Endodermal cell (in vitro differentiated cells): ENCODE data around the gene NFIA. TPM values are rescaled to one million over a fixed set of nuclear protein-coding genes. Genes with fewer than 3 reads are reported as not detected.

Experiments
- DNase-seq: peaks from one replicate; pipeline ENCODE4 v3.0.0-alpha.2; 2017
- H3K27ac ChIP-seq: 2 replicates; pipeline ENCODE4 v1.5.1; 2013; ENCODE audit warnings: mild to moderate bottlenecking, low read depth, low read length, moderate library complexity
- H3K27me3 ChIP-seq: 2 replicates; pipeline ENCODE4 v1.6.1; 2013; ENCODE audit warnings: mild to moderate bottlenecking, low read length, moderate library complexity; ENCODE audit not compliant: insufficient read depth, control insufficient read depth, poor library complexity, severe bottlenecking
- H3K36me3 ChIP-seq: 2 replicates; pipeline ENCODE4 v1.7.0; 2013; ENCODE audit warnings: mild to moderate bottlenecking, low read length, moderate library complexity; ENCODE audit not compliant: control insufficient read depth, insufficient read depth
- H3K4me1 ChIP-seq: one replicate; pipeline ENCODE4 v1.7.0; 2013; ENCODE audit warnings: low read length; ENCODE audit not compliant: control insufficient read depth, insufficient read depth
- H3K4me3 ChIP-seq: 2 replicates; pipeline ENCODE4 v1.5.1; 2013; ENCODE audit warnings: mild to moderate bottlenecking, low read length, moderate library complexity
- H3K9ac ChIP-seq: 2 replicates; pipeline ENCODE4 v1.6.1; 2013; ENCODE audit warnings: mild to moderate bottlenecking, low read length, moderate library complexity; ENCODE audit not compliant: poor library complexity, severe bottlenecking; ENCODE audit errors: extremely low read depth
- H3K9me3 ChIP-seq: 2 replicates; pipeline ENCODE4 v1.6.1; 2013; ENCODE audit warnings: mild to moderate bottlenecking, low read length, moderate library complexity; ENCODE audit not compliant: control insufficient read depth
- H3K27ac Mint-ChIP-seq: 2 replicates; pipeline ENCODE4 v1.8.0; 2020; ENCODE audit warnings: mixed read lengths
- H3K27me3 Mint-ChIP-seq: 2 replicates; pipeline ENCODE4 v1.8.0; 2021; ENCODE audit warnings: mild to moderate bottlenecking, mixed read lengths; ENCODE audit not compliant: insufficient read depth
- H3K36me3 Mint-ChIP-seq: 2 replicates; pipeline ENCODE4 v1.8.0; 2020; ENCODE audit warnings: low read depth, mixed read lengths
- H3K4me1 Mint-ChIP-seq: 2 replicates; pipeline ENCODE4 v1.8.0; 2020; ENCODE audit warnings: mixed read lengths
- H3K4me3 Mint-ChIP-seq: 2 replicates; pipeline ENCODE4 v1.8.0; 2020; ENCODE audit warnings: mild to moderate bottlenecking, moderate library complexity, mixed read lengths
- H3K9me3 Mint-ChIP-seq: 2 replicates; pipeline ENCODE4 v1.8.0; 2020; ENCODE audit warnings: mild to moderate bottlenecking, mixed read lengths
- CTCF ChIP-seq: fragments of 200-600 bp; sonication (generic); conservative IDR thresholded peaks from 2 replicates; pipeline ENCODE4 v1.5.0; 2021; ENCODE audit warnings: antibody characterized with exemption, mild to moderate bottlenecking
- WGBS, 2 experiments: methylation state at CpG; one replicate each; pipeline versions ENCODE4 v1.1.5 to v1.1.7; 2013; ENCODE audit warnings: missing lambda C conversion rate in 2 of 2, mixed read lengths in 1 of 2; ENCODE audit not compliant: insufficient coverage in 1 of 2, insufficient read length in 1 of 2; 5-methylcytosine and 5-hydroxymethylcytosine counted together
- total RNA-seq, 2 donors: library from RNA; stranded (reverse); fragmentation: NEBNext Ultra II Directional in 1 of 2; extraction: Animal tissue kit (Norgen Biotek cat#: 25700) in 1 of 2; gene quantifications; 2 replicates in 1 of 2; 3 replicates in 1 of 2; pipeline ENCODE4 v1.2.1, GENCODE V29; 2021

Gene NFIA
- total RNA-seq, 2 donors from 2014 or later, result 2.3 to 3.8 TPM

DNA sequence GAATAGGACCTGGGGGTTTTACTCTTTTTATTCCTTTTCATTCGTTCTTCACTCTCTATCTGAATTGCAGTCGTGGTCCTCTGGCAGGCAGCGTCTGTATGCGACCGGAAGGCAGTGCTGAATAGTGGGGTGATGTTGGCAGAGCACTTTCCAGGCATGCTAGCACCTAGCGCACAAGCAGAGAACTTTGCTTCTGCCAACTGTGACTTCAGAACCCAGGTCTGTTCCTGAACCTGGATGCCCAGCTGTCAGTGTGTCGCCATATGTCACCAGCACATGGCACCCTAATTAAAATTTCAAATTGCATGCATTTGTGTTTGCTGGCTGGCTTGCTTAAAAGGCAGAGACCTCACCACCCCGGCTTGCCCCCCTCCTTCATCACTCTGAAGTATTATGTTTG is 116.2 kb downstream of the NFIA start:
- Mint-ChIP-seq H3K4me1 (peaks cover 8% of the 10 kb centered on the region), H3K4me3 (no peak overlapping the region), H3K27ac (no peak overlapping the region), H3K27me3 (no peaks in the 10 kb centered on the region), H3K9me3 (no peaks in the 10 kb centered on the region), H3K36me3 (no peaks in the 10 kb centered on the region)
- Histone ChIP-seq H3K36me3 (no peaks in the 10 kb centered on the region), H3K4me1 (no peaks in the 10 kb centered on the region), H3K9me3 (no peaks in the 10 kb centered on the region), H3K4me3 (no peak overlapping the region), H3K27ac (no peak overlapping the region), H3K9ac (no peak overlapping the region), H3K27me3 (no peaks in the 10 kb centered on the region)
- TF ChIP-seq CTCF, result no peak
- DNase-seq, result no peak
- 74 to 77% methylated on average over 6 to 8 of the region's 8 CpGs for WGBS, 2 experiments

GRCh38 chr1:61201035-61201434 is 118.7 kb downstream of the NFIA start:
- WGBS, 2 experiments, result 93 to 98% methylated on average over 2 to 4 of the region's 5 CpGs
- H3K27me3 Mint-ChIP-seq, result no peaks in the 10 kb centered on the region
- Histone ChIP-seq H3K27ac (no peak overlapping the region), H3K27me3 (no peaks in the 10 kb centered on the region), H3K4me3 (no peak overlapping the region), H3K9me3 (no peaks in the 10 kb centered on the region), H3K9ac (no peak overlapping the region), H3K4me1 (no peaks in the 10 kb centered on the region), H3K36me3 (no peaks in the 10 kb centered on the region)
- no peak overlapping the region for H3K27ac Mint-ChIP-seq
- DNase-seq, result no peak
- peaks cover 8% of the 10 kb centered on the region for H3K4me1 Mint-ChIP-seq
- no peaks in the 10 kb centered on the region for H3K9me3 Mint-ChIP-seq
- H3K36me3 Mint-ChIP-seq, result no peaks in the 10 kb centered on the region
- no peak for TF ChIP-seq CTCF
- no peak overlapping the region for H3K4me3 Mint-ChIP-seq

DNA sequence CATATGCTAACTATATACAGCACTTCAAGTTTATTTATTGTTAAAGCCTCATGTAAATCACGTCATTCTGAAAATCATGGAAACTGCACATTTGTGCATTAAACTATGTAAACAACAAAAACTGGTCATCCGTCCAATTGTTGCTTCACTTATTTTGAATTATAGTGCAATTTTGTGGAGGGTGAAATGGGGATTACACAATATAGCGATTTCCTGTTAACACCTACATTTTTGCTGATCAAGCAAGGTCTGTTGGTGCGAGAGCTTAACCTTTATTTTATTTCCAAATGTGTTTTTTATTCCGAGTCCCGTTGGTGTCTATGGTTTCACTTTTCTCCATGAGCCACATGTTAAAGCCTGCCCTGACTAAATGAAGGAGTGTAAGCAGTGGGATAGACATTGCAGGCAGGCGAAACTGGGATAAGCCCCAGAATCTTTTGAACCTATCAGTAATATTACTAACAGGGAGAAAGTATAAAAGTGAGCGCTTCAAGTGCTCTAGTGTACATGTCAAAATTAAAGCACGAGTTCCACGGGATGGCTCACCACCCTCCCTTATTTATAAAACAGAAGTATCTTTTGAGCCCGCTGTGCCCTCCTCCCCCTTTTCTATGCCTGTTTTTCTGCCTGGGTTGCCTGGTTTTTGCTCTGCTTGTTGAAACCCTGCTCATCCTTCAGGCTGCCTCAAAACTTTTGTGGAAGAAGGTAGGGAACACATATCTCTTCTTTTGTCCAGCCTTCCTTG is 120.7 kb downstream of the NFIA start:
- no peaks in the 10 kb centered on the region for H3K9me3 Mint-ChIP-seq
- H3K4me3 Mint-ChIP-seq, result no peak overlapping the region
- H3K27ac Mint-ChIP-seq, result no peak overlapping the region
- H3K4me3 ChIP-seq, result no peak overlapping the region
- no peak overlapping the region for H3K27ac ChIP-seq
- no peak for DNase-seq
- no peak for TF ChIP-seq CTCF
- no peaks in the 10 kb centered on the region for H3K4me1 ChIP-seq
- H3K9me3 ChIP-seq, result no peaks in the 10 kb centered on the region
- H3K36me3 ChIP-seq, result no peaks in the 10 kb centered on the region
- H3K4me1 Mint-ChIP-seq, result peaks cover 8% of the 10 kb centered on the region
- H3K36me3 Mint-ChIP-seq, result no peaks in the 10 kb centered on the region
- H3K9ac ChIP-seq, result no peak overlapping the region
- 93 to 100% methylated on average over 5 to 11 of the region's 11 CpGs for WGBS, 2 experiments
- no peaks in the 10 kb centered on the region for H3K27me3 Mint-ChIP-seq
- H3K27me3 ChIP-seq, result no peaks in the 10 kb centered on the region
